ENCODE data around the gene PCTP.

GRCh38 chr17:55783684-55784245 is 32.9 kb downstream of the PCTP start:
- no peak for TF ChIP-seq CTCF (conservative IDR thresholded peaks at IDR 0.05)
- no peak for TF ChIP-seq EZH2 (IDR thresholded peaks at IDR 0.05; ENCODE audit: low read depth)

Measured in PC-9 (cell line).